H1 (cell line): ENCODE data around the gene AP5Z1. TPM values are rescaled to one million over a fixed set of nuclear protein-coding genes. Genes with fewer than 3 reads are reported as not detected.

Experiments used
- CTCF ChIA-PET: fragments of 300-600 bp; sonication (Branson Sonifier 250); formaldehyde crosslinking; loops from one replicate; lab custom pipeline; 2021; ENCODE audit not compliant: partially characterized antibody; lab: Charles Lee
- POLR2A ChIA-PET: fragments of 300-600 bp; sonication (Branson Sonifier 250); formaldehyde crosslinking; loops from one replicate; lab custom pipeline; 2021; ENCODE audit warnings: inconsistent platforms; ENCODE audit not compliant: partially characterized antibody; lab: Charles Lee
- DNase-seq, 2 experiments: peaks; one replicate each; pipeline versions ENCODE4 v3.0.0 to v3.0.0-alpha.2; 2010 to 2022; ENCODE audit warnings: low spot score in 2 of 2, low read depth in 1 of 2, mixed read lengths in 1 of 2
- FAIRE-seq: peaks from 2 replicates; lab custom pipeline; 2011; peaks lifted over from hg19 to GRCh38; lab: Jason Lieb, UNC
- H2AFZ ChIP-seq: 2 replicates; pipeline ENCODE4 v1.8.1; 2012; ENCODE audit warnings: low read length, inconsistent platforms
- H2AK5ac ChIP-seq: 2 replicates; pipeline ENCODE4 v1.6.1; 2013; ENCODE audit warnings: low read depth, low read length
- H2BK120ac ChIP-seq: replicated peaks from 2 replicates; pipeline ENCODE3; 2013; ENCODE audit warnings: low read depth, low read length, inconsistent platforms
- H2BK12ac ChIP-seq: 2 replicates; pipeline ENCODE4 v1.6.1; 2013; ENCODE audit warnings: low read depth, low read length
- H2BK15ac ChIP-seq: 2 replicates; pipeline ENCODE4 v1.6.1; 2013; ENCODE audit warnings: low read length
- H2BK20ac ChIP-seq: 2 replicates; pipeline ENCODE4 v1.6.1; 2013; ENCODE audit warnings: low read length
- H2BK5ac ChIP-seq: 2 replicates; pipeline ENCODE4 v1.6.1; 2013; ENCODE audit warnings: low read depth, low read length
- H3K14ac ChIP-seq: 2 replicates; pipeline ENCODE4 v1.6.1; 2013; ENCODE audit warnings: inconsistent platforms; ENCODE audit not compliant: insufficient read length
- H3K18ac ChIP-seq: 2 replicates; pipeline ENCODE4 v1.6.1; 2013; ENCODE audit warnings: low read length; ENCODE audit errors: extremely low read depth
- H3K23ac ChIP-seq: 2 replicates; pipeline ENCODE4 v1.6.1; 2013; ENCODE audit warnings: inconsistent platforms; ENCODE audit not compliant: insufficient read length
- H3K23me2 ChIP-seq: 2 replicates; pipeline ENCODE4 v1.6.1; 2013; ENCODE audit warnings: low read depth, low read length
- H3K27ac ChIP-seq: 2 replicates; pipeline ENCODE4 v1.6.1; 2011; ENCODE audit warnings: low read depth, low read length, inconsistent platforms
- H3K27me3 ChIP-seq, 4 experiments: replicated peaks in 1 of 4; 1 replicate in 1 of 4; 2 replicates in 3 of 4; pipeline versions ENCODE4 v1.6.1 to v1.8.1; 2011 to 2013; ENCODE audit warnings: low read length in 3 of 4, mild to moderate bottlenecking in 3 of 4, inconsistent platforms in 2 of 4, mixed read lengths in 2 of 4, moderate library complexity in 1 of 4; ENCODE audit not compliant: control insufficient read depth in 3 of 4, insufficient read depth in 3 of 4; ENCODE audit errors: extremely low read depth in 1 of 4
- H3K36me3 ChIP-seq, 4 experiments: 2 replicates each; pipeline versions ENCODE4 v1.6.1 to v1.8.1; 2011 to 2013; ENCODE audit warnings: mild to moderate bottlenecking in 4 of 4, low read length in 3 of 4, moderate library complexity in 2 of 4, control low read depth in 1 of 4, inconsistent platforms in 1 of 4; ENCODE audit not compliant: insufficient read depth in 4 of 4, control insufficient read depth in 2 of 4
- H3K4ac ChIP-seq: replicated peaks from 2 replicates; pipeline ENCODE3; 2013; ENCODE audit warnings: low read length, low read depth, mixed read lengths, inconsistent platforms; ENCODE audit not compliant: insufficient read length
- H3K4me1 ChIP-seq, 4 experiments: replicated peaks in 1 of 4; 1 replicate in 1 of 4; 2 replicates in 3 of 4; pipeline versions ENCODE4 v1.6.1 to v1.8.1; 2011 to 2013; ENCODE audit warnings: low read length in 3 of 4, inconsistent platforms in 2 of 4, mixed read lengths in 1 of 4; ENCODE audit not compliant: insufficient read depth in 4 of 4, control insufficient read depth in 3 of 4
- H3K4me2 ChIP-seq, 2 experiments: 2 replicates each; pipeline versions ENCODE4 v1.6.1 to v1.8.1; 2011 to 2013; ENCODE audit warnings: low read depth in 2 of 2, low read length in 2 of 2, control low read depth in 1 of 2, inconsistent platforms in 1 of 2, mild to moderate bottlenecking in 1 of 2; ENCODE audit not compliant: insufficient read depth in 1 of 2
- H3K4me3 ChIP-seq, 4 experiments: fragments of 200-600, 300-600 bp in 1 of 4; sonication (generic), shearing (Covaris generic), sonication (Bioruptor Twin) in 1 of 4; 2 replicates each; pipeline versions ENCODE4 v1.5.1 to v1.8.1; 2011 to 2016; ENCODE audit warnings: low read length in 4 of 4, low read depth in 3 of 4, control low read depth in 2 of 4, inconsistent platforms in 2 of 4, mild to moderate bottlenecking in 2 of 4, mixed read lengths in 1 of 4, moderate library complexity in 1 of 4; ENCODE audit not compliant: insufficient read depth in 2 of 4; ENCODE audit errors: extremely low read depth in 1 of 4
- H3K56ac ChIP-seq: replicated peaks from 2 replicates; pipeline ENCODE3; 2013; ENCODE audit warnings: low read depth, mild to moderate bottlenecking, mixed read lengths, low read length, inconsistent platforms; ENCODE audit not compliant: insufficient read length
- H3K79me1 ChIP-seq: 2 replicates; pipeline ENCODE4 v1.6.1; 2013; ENCODE audit warnings: low read depth, low read length, control low read depth
- H3K79me2 ChIP-seq, 2 experiments: 2 replicates each; pipeline versions ENCODE4 v1.6.1 to v1.8.1; 2012 to 2013; ENCODE audit warnings: low read length in 2 of 2, mild to moderate bottlenecking in 2 of 2, inconsistent platforms in 1 of 2; ENCODE audit not compliant: insufficient read depth in 2 of 2, control insufficient read depth in 1 of 2
- H3K9ac ChIP-seq, 4 experiments: replicated peaks in 1 of 4; 1 replicate in 1 of 4; 2 replicates in 3 of 4; pipeline versions ENCODE4 v1.6.1 to v1.8.1; 2011 to 2013; ENCODE audit warnings: low read depth in 3 of 4, low read length in 3 of 4, control low read depth in 2 of 4, mild to moderate bottlenecking in 2 of 4, moderate library complexity in 2 of 4, inconsistent platforms in 1 of 4; ENCODE audit errors: extremely low read depth in 1 of 4
- H3K9me3 ChIP-seq, 2 experiments: 2 replicates each; pipeline versions ENCODE4 v1.6.1 to v1.8.1; 2012 to 2013; ENCODE audit warnings: mild to moderate bottlenecking in 2 of 2, moderate library complexity in 2 of 2, control low read depth in 1 of 2, inconsistent platforms in 1 of 2, low read depth in 1 of 2, low read length in 1 of 2, mixed read lengths in 1 of 2; ENCODE audit not compliant: insufficient read depth in 2 of 2
- H4K20me1 ChIP-seq, 2 experiments: replicated peaks in 1 of 2; 2 replicates each; pipeline versions ENCODE3 to v1.8.1; 2011 to 2013; ENCODE audit warnings: inconsistent platforms in 2 of 2, low read length in 2 of 2, mild to moderate bottlenecking in 1 of 2; ENCODE audit not compliant: insufficient read depth in 2 of 2, control insufficient read depth in 1 of 2
- H4K5ac ChIP-seq: 2 replicates; pipeline ENCODE4 v1.6.1; 2013; ENCODE audit warnings: low read length, low read depth, mixed read lengths, inconsistent platforms; ENCODE audit not compliant: insufficient read length
- H4K8ac ChIP-seq: 2 replicates; pipeline ENCODE4 v1.8.0; 2013; ENCODE audit warnings: mild to moderate bottlenecking, moderate library complexity, low read length, inconsistent platforms; ENCODE audit not compliant: insufficient read depth; ENCODE audit errors: extremely low read depth
- H4K91ac ChIP-seq: replicated peaks from 2 replicates; pipeline ENCODE3; 2013; ENCODE audit warnings: low read length, mixed read lengths, inconsistent platforms; ENCODE audit not compliant: insufficient read length
- POLR2A ChIP-seq, 2 experiments: IDR thresholded peaks; 1 replicate in 1 of 2; 2 replicates in 1 of 2; pipeline ENCODE4 v1.6.1; 2011; ENCODE audit warnings: low read depth in 2 of 2, low read length in 2 of 2, mild to moderate bottlenecking in 2 of 2; ENCODE audit errors: control extremely low read depth in 1 of 2
- SAP30 ChIP-seq: fragments of 300-600 bp; sonication (generic); IDR thresholded peaks from 2 replicates; pipeline ENCODE4 v1.7.1; 2012; ENCODE audit warnings: low read length, moderate library complexity, mild to moderate bottlenecking, inconsistent platforms; ENCODE audit not compliant: insufficient read depth, insufficient replicate concordance
- SIN3A ChIP-seq, 2 experiments: IDR thresholded peaks in 1 of 2; conservative IDR thresholded peaks in 1 of 2; 2 replicates each; pipeline ENCODE4 v1.6.1; 2011 to 2012; ENCODE audit warnings: low read length in 2 of 2, improper control_type of control experiment in 1 of 2, low read depth in 1 of 2, mild to moderate bottlenecking in 1 of 2
- SP4 ChIP-seq: IDR thresholded peaks from 2 replicates; pipeline ENCODE4 v1.6.1; 2012; ENCODE audit warnings: low read length, inconsistent platforms
- USF2 ChIP-seq: IDR thresholded peaks from 2 replicates; pipeline ENCODE4 v1.6.1; 2011; ENCODE audit warnings: low read length, improper control_type of control experiment
- WGBS, 2 experiments: shearing (Covaris generic) in 1 of 2; methylation state at CpG; one replicate each; pipeline versions ENCODE4 v1.1.6 to v1.1.7; 2013 to 2015; ENCODE audit warnings: low lambda C conversion rate in 2 of 2, mixed read lengths in 2 of 2, inconsistent platforms in 1 of 2, low coverage in 1 of 2, missing lambda C conversion rate in 1 of 2; ENCODE audit not compliant: insufficient replicate concordance in 2 of 2, insufficient coverage in 1 of 2, insufficient read length in 1 of 2; ENCODE audit errors: extremely low coverage in 1 of 2, missing lambda C conversion rate in 1 of 2; 5-methylcytosine and 5-hydroxymethylcytosine counted together
- polyA plus RNA-seq, 7 experiments: library from polyadenylated mRNA; depleted of rRNA in 3 of 7; stranded (reverse) in 5 of 7; unstranded in 2 of 7; fragments of >200 nt in 5 of 7; fragments of 200-250 nt in 2 of 7; gene quantifications; 1 replicate in 5 of 7; 2 replicates in 1 of 7; 4 replicates in 1 of 7; pipeline versions ENCODE4 v1.2.1 to v1.2.3, GENCODE V29; 2011 to 2013; ENCODE audit warnings: missing spikeins in 2 of 7, mixed read lengths in 2 of 7
- total RNA-seq: library from RNA; stranded (reverse); fragmentation: NEBNext Ultra II Directional; extraction: Animal tissue kit (Norgen Biotek cat#: 25700); gene quantifications from 2 replicates; pipeline ENCODE4 v1.2.1, GENCODE V29; 2021

Gene AP5Z1
- total and polyA plus RNA-seq, 2 of the 8 experiments (the other 6 are each of a cell fraction or from before 2014, with no cell fraction given): 24.0 to 24.7 TPM

GRCh38 chr7:4809666-4810065 lies 34.2 kb downstream of the AP5Z1 start:
- Histone ChIP-seq H3K56ac (no peak overlapping the region), H2BK12ac (no peak overlapping the region), H2AK5ac (no peak overlapping the region), H3K9ac (no peak overlapping the region), H3K4me2 (no peak overlapping the region), H3K18ac (no peak overlapping the region), H3K36me3 (no peaks in the 10 kb centered on the region), H2AFZ (no peak overlapping the region), H2BK20ac (no peak overlapping the region), H3K79me2 (no peaks in the 10 kb centered on the region), H3K4me1 (peaks cover 0 to 3% (median 0%) of the 10 kb centered on the region in 4 experiments; a peak in 1 of 7 replicates), H3K9me3 (no peaks in the 10 kb centered on the region), H2BK15ac (no peak overlapping the region), H3K27me3 (no peaks in the 10 kb centered on the region), H2BK120ac (no peak overlapping the region), H3K27ac (no peak overlapping the region), H3K23ac (no peak overlapping the region), H3K4me3 (no peak overlapping the region), H3K14ac (no peak overlapping the region), H2BK5ac (no peak overlapping the region), H3K23me2 (no peaks in the 10 kb centered on the region), H3K4ac (no peak overlapping the region), H4K20me1 (no peaks in the 10 kb centered on the region), H4K8ac (no peak overlapping the region), H4K5ac (no peak overlapping the region), H4K91ac (no peak overlapping the region), H3K79me1 (no peaks in the 10 kb centered on the region)
- no peak for TF ChIP-seq SIN3A (conservative IDR thresholded peaks at IDR 0.05 in 1 of 2, IDR thresholded peaks at IDR 0.05 in 1 of 2; ENCODE audit: low read depth in 1 of 2, low read length in 2 of 2)
- TF ChIP-seq SAP30: no peak
- no peak for TF ChIP-seq POLR2A (IDR thresholded peaks at IDR 0.05; ENCODE audit: control extremely low read depth in 1 of 2, low read depth in 2 of 2, low read length in 2 of 2)
- no peak for TF ChIP-seq USF2
- TF ChIP-seq SP4: no peak
- 89% methylated on average over 14 of the region's 14 CpGs; no CpG with 5 or more reads in 1 of the 2 experiments for WGBS, 2 experiments
- ChIA-PET POLR2A (interaction anchor here (1.2 kb wide), 1 partner anchor 11 kb away, joined by 3 read pairs; no protein-coding TSS in a partner anchor), CTCF (interaction anchor here (0.7 to 2.2 kb wide), 2 partner anchors 18 to 275 kb away, joined by 3 to 7 read pairs; no protein-coding TSS in a partner anchor)
- FAIRE-seq (no peak), DNase-seq (no peak)
